ACHN (cell line): ENCODE measurements around the gene ODR4.

Experiments used
- DNase-seq: peaks from one replicate; pipeline ENCODE4 v3.0.0-alpha.2; 2015
- in situ Hi-C: cut with HindIII; loops from 2 replicates; pipeline ENCODE4 v1.10.0; 2017; ENCODE audit warnings: low sequenced_read_pairs, low pct_ligation_motif_present, low pct_unique_long_range_greater_than_20kb

Gene ODR4

DNA sequence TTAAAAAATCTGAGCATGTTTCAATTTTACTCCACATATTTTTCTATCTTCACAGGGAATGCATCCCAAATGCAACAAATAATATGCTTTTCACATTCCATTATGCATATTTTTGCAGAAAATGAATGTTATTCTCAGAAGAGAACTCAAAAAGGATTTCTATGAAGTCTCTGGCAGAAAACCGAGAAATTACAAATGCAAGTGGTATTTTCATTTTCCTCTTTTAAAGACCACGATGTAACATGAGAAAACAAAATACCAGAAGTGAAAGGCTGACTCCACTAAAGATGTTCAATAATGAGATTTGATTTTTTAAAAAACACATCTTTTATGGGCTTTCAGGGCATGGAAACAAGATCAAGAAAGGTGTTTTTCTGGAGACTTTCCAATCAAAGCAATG is 90.3 kb downstream of the ODR4 start:
- in situ Hi-C loops, result no loop called here
- DNase-seq, result no peak
